ENCODE measurements around the gene OR2AP1.
"Not testable (repeated sequence)": the region's sequence is repeated elsewhere in the genome, so short reads cannot be mapped to it uniquely, and the experiment has no call there.

Gene OR2AP1

GRCh38 chr12:55572168-55572567 is at the start of gene OR2AP1:
TSS of gene OR2AP1 (plus strand) at chr12:55572468. CDS start at chr12:55574415, 1,947 bp downstream.
- DNase-seq (ENCODE audit: low spot score), result no peak

- DNase-seq (ENCODE audit: low spot score), result not testable (repeated sequence)
Observed at GRCh38 chr12:55548235-55548634, 24.0 kb upstream of the OR2AP1 start.

- no peak for DNase-seq (ENCODE audit: low spot score)
Observed at GRCh38 chr12:55548756-55549155, 23.5 kb upstream of the OR2AP1 start.

- no peak for DNase-seq (ENCODE audit: low spot score)
Observed at GRCh38 chr12:55549302-55549701, 23.0 kb upstream of the OR2AP1 start, which contains the start of gene OR6C4. TSS of gene OR6C4 (plus strand) at chr12:55549602. CDS start at chr12:55551227, 1,625 bp downstream.

- DNase-seq (ENCODE audit: low spot score), result no peak
Observed at GRCh38 chr12:55554296-55554695, 18.0 kb upstream of the OR2AP1 start.

GRCh38 chr12:55570060-55570459 is 2.2 kb upstream of the OR2AP1 start:
- not testable (repeated sequence) for DNase-seq (ENCODE audit: low spot score)

GRCh38 chr12:55570689-55571088 is 1.6 kb upstream of the OR2AP1 start:
- DNase-seq (ENCODE audit: low spot score), result not testable (repeated sequence)

- no peak for DNase-seq (ENCODE audit: low spot score)
Observed at GRCh38 chr12:55582066-55582465, 9.8 kb downstream of the OR2AP1 start.

GRCh38 chr12:55585817-55586216 is 13.5 kb downstream of the OR2AP1 start:
- no peak for DNase-seq (ENCODE audit: low spot score)

GRCh38 chr12:55590152-55590551 is 17.9 kb downstream of the OR2AP1 start:
- not testable (repeated sequence) for DNase-seq (ENCODE audit: low spot score)

- no peak for DNase-seq (ENCODE audit: low spot score)
Observed at GRCh38 chr12:55607821-55608594, 35.7 kb downstream of the OR2AP1 start.

- DNase-seq (ENCODE audit: low spot score), result no peak
Observed at GRCh38 chr12:55610598-55610997, 38.3 kb downstream of the OR2AP1 start.

GRCh38 chr12:55612646-55613045 is 40.4 kb downstream of the OR2AP1 start:
- DNase-seq (ENCODE audit: low spot score), result no peak

- no peak for DNase-seq (ENCODE audit: low spot score)
Observed at GRCh38 chr12:55614764-55615163, 42.5 kb downstream of the OR2AP1 start.

- peak; percentile 79 for DNase-seq (ENCODE audit: low spot score)
Observed at GRCh38 chr12:55619354-55620138, 47.3 kb downstream of the OR2AP1 start.

GRCh38 chr12:55624056-55624455 is 51.8 kb downstream of the OR2AP1 start:
- DNase-seq (ENCODE audit: low spot score), result no peak

All from CD4-positive, alpha-beta T cell treated with Interleukin-15 for 4 hours (primary cell).